Endothelial cell of umbilical vein (primary cell): ENCODE measurements around the gene VTI1A.

Experiments
- POLR2A ChIP-seq: IDR thresholded peaks from 2 replicates; pipeline ENCODE4 v1.6.1; 2012; ENCODE audit warnings: low read depth, mild to moderate bottlenecking, control low read depth, low read length
- TF ChIP-seq, protein P1 (sequence below), 2 donors: IDR thresholded peaks; 1 replicate in 1 of 2; 2 replicates in 1 of 2; pipeline ENCODE4 v1.5.1; 2011; ENCODE audit warnings: low read length in 2 of 2, mild to moderate bottlenecking in 2 of 2, moderate library complexity in 2 of 2, control low read depth in 1 of 2, inconsistent platforms in 1 of 2, low read depth in 1 of 2; ENCODE audit not compliant: insufficient read depth in 1 of 2; ENCODE audit errors: extremely low read depth in 1 of 2
- TF ChIP-seq, protein P2 (sequence below): IDR thresholded peaks from 2 replicates; pipeline ENCODE4 v1.6.1; 2011; ENCODE audit not compliant: insufficient read depth, insufficient read length

DNA sequence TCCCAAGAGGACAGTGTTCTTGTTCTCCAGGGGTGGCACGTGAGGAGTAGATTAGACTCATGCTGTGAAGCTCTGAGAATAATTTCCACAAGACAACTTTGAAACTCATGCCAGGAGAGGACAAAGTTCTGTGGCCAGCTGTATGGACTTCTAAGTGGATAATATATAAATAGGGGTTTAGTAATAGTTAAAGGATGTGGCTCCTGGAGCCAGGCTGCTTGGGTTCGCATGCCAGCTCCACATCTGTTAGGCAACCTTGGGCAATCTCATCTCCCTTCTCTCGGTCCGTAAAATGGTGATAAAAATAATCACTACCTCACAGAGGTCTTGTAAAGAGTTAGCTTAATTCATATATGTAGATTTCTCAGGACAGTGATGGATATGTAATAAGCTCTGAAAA, 37.3 kb upstream of the VTI1A start:
- TF ChIP-seq POLR2A = no peak
- TF ChIP-seq, protein P1, sequence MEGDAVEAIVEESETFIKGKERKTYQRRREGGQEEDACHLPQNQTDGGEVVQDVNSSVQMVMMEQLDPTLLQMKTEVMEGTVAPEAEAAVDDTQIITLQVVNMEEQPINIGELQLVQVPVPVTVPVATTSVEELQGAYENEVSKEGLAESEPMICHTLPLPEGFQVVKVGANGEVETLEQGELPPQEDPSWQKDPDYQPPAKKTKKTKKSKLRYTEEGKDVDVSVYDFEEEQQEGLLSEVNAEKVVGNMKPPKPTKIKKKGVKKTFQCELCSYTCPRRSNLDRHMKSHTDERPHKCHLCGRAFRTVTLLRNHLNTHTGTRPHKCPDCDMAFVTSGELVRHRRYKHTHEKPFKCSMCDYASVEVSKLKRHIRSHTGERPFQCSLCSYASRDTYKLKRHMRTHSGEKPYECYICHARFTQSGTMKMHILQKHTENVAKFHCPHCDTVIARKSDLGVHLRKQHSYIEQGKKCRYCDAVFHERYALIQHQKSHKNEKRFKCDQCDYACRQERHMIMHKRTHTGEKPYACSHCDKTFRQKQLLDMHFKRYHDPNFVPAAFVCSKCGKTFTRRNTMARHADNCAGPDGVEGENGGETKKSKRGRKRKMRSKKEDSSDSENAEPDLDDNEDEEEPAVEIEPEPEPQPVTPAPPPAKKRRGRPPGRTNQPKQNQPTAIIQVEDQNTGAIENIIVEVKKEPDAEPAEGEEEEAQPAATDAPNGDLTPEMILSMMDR (IDR thresholded peaks at IDR 0.05; ENCODE audit: extremely low read depth in 1 of 2, insufficient read depth in 1 of 2, low read depth in 1 of 2, low read length in 2 of 2) = no peak
- TF ChIP-seq, protein P2, sequence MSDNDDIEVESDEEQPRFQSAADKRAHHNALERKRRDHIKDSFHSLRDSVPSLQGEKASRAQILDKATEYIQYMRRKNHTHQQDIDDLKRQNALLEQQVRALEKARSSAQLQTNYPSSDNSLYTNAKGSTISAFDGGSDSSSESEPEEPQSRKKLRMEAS = no peak
